ENCODE measurements around the gene ALDH1A1.

The ALDH1A1 gene

DNA sequence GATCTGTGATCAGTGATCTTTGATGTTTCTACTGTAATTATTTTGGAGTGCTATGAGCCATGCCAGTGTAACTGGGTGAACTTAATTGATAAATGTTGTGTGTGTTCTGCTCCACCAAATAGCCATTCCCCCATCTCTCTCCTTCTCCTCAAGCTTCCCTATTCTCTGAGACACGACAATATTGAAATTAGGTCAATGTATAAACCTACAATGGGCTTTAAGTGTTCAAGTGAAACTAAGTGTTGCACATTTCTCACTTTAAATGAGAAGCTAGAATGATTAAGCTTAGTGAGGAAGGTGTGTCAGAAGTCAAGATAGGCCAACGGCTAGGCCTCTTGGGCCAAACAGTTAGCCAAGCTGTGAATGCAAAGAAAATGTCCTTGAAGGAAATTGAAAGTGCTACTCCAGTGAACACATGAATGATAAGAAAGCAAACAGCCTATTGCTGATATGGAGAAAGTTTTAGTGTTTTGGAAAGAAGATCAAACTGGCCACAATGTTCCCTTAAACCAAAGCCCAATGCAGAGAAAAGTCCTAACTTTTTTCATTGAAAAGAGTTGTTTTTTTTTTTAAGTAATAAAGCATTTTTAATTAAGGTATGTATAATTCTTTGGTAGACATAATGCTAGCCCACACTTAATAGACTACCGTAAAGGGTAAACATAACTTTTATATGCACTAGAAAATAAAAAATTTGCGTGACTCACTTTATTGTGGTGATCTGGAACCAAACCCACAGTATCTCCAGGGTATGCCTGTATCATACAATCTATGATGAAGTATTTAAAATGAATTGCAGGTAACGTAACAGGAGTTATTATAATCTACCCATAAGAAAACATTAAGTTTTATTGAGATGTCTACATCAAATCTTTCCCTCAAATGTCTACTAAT lies 42.5 kb upstream of the ALDH1A1 start:
- H3K79me2 ChIP-seq (ENCODE audit: low read length), result no peaks in the 10 kb centered on the region
- H3K4me2 ChIP-seq (ENCODE audit: low read depth, low read length), result no peak overlapping the region
- TF ChIP-seq EZH2 (optimal IDR thresholded peaks at IDR 0.05; ENCODE audit: low read depth, low read length) (no peak), EZH2phosphoT487 (IDR thresholded peaks at IDR 0.05; ENCODE audit: low read length) (no peak)
- TF ChIP-seq, protein P1, sequence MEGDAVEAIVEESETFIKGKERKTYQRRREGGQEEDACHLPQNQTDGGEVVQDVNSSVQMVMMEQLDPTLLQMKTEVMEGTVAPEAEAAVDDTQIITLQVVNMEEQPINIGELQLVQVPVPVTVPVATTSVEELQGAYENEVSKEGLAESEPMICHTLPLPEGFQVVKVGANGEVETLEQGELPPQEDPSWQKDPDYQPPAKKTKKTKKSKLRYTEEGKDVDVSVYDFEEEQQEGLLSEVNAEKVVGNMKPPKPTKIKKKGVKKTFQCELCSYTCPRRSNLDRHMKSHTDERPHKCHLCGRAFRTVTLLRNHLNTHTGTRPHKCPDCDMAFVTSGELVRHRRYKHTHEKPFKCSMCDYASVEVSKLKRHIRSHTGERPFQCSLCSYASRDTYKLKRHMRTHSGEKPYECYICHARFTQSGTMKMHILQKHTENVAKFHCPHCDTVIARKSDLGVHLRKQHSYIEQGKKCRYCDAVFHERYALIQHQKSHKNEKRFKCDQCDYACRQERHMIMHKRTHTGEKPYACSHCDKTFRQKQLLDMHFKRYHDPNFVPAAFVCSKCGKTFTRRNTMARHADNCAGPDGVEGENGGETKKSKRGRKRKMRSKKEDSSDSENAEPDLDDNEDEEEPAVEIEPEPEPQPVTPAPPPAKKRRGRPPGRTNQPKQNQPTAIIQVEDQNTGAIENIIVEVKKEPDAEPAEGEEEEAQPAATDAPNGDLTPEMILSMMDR (IDR thresholded peaks at IDR 0.05; ENCODE audit: low read length), result no peak
- H3K9ac ChIP-seq (ENCODE audit: low read length), result no peak overlapping the region
- H3K4me3 ChIP-seq (ENCODE audit: low read length), result no peak overlapping the region
- H3K27ac ChIP-seq (ENCODE audit: low read length), result no peak overlapping the region
- no peak for DNase-seq
- no peak overlapping the region for H2AFZ ChIP-seq (ENCODE audit: low read length)
- no peaks in the 10 kb centered on the region for H3K9me2 ChIP-seq (replicated peaks; ENCODE audit: insufficient read depth, low read length)
- H3K27me3 ChIP-seq (replicated peaks; ENCODE audit: insufficient read depth, low read length), result no peaks in the 10 kb centered on the region
- H3K4me1 ChIP-seq (ENCODE audit: low read length), result no peaks in the 10 kb centered on the region
- no peaks in the 10 kb centered on the region for H3F3A ChIP-seq (ENCODE audit: insufficient read depth, low read length)
- H4K20me1 ChIP-seq (ENCODE audit: insufficient read depth, low read length), result no peaks in the 10 kb centered on the region
- H3K9me3 ChIP-seq (replicated peaks; ENCODE audit: insufficient read depth, low read length), result no peaks in the 10 kb centered on the region
- H3K36me3 ChIP-seq (replicated peaks; ENCODE audit: insufficient read depth, low read length), result no peaks in the 10 kb centered on the region

DNA sequence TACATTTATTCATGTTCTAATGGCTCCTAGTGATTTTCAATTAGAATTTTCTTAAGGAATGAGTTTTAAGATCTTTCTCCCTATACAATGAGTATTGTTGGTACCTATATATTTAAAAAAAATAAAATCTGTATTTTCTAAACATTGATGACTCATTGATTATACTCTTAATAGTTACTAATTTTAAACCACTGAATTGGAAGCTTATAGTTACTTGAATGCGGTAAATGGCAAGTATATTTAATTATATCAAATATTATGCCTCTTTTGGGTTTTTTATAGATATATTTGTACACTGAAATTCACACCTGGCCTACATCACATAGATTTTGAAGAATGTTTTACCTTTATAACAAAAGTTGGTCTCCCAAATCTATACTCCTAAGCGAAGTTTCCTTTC lies 38.9 kb upstream of the ALDH1A1 start:
- no peak for DNase-seq
- Histone ChIP-seq H3K9me3 (replicated peaks; ENCODE audit: insufficient read depth, low read length) (no peaks in the 10 kb centered on the region), H3K9ac (ENCODE audit: low read length) (no peak overlapping the region), H2AFZ (ENCODE audit: low read length) (no peak overlapping the region), H3K27ac (ENCODE audit: low read length) (no peak overlapping the region), H3K4me2 (ENCODE audit: low read depth, low read length) (no peak overlapping the region), H4K20me1 (ENCODE audit: insufficient read depth, low read length) (no peaks in the 10 kb centered on the region), H3K27me3 (replicated peaks; ENCODE audit: insufficient read depth, low read length) (no peaks in the 10 kb centered on the region), H3K4me3 (ENCODE audit: low read length) (no peak overlapping the region), H3F3A (ENCODE audit: insufficient read depth, low read length) (no peaks in the 10 kb centered on the region), H3K9me2 (replicated peaks; ENCODE audit: insufficient read depth, low read length) (no peaks in the 10 kb centered on the region), H3K4me1 (ENCODE audit: low read length) (no peaks in the 10 kb centered on the region), H3K79me2 (ENCODE audit: low read length) (no peaks in the 10 kb centered on the region), H3K36me3 (replicated peaks; ENCODE audit: insufficient read depth, low read length) (no peaks in the 10 kb centered on the region)
- TF ChIP-seq, protein P1 (IDR thresholded peaks at IDR 0.05; ENCODE audit: low read length), result no peak
- TF ChIP-seq EZH2phosphoT487 (IDR thresholded peaks at IDR 0.05; ENCODE audit: low read length) (no peak), EZH2 (optimal IDR thresholded peaks at IDR 0.05; ENCODE audit: low read depth, low read length) (no peak)

DNA sequence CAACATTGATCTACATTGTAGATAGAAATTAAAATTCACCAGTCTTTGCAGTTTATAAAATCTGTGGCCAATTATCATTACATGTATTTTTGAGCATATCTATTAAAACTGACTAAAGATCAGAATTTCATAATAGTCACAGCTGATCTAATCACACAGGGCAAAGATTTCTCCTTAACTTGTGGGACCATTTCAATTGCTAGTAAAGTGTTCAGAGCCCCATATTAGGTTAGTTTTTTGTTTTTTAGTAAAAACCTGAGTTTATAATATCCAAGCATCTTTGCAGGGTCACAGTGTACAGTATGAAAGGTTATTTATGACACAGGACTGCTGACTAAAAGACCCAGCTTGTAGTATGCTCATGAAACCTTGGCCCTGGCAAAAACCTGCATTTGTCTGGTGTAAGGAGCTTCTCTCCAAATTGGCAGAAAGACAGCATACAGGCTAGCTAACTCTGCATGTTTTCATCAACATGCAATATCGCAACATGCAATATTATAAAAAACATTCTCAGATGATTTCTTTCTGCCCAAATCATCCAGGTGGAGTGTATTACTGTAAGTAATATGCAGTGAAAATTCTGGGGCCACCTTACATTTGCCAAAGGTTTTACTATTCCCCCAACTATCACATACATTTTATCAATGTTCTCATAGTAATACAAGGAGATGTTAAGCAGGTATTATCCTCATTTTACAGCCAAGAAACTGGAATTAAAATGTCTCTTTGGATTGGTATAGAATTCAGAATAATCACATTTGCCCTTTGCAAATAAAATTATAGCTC lies 37.7 kb upstream of the ALDH1A1 start:
- Histone ChIP-seq H3K27me3 (replicated peaks; ENCODE audit: insufficient read depth, low read length) (no peaks in the 10 kb centered on the region), H2AFZ (ENCODE audit: low read length) (no peak overlapping the region), H3K27ac (ENCODE audit: low read length) (no peak overlapping the region), H4K20me1 (ENCODE audit: insufficient read depth, low read length) (no peaks in the 10 kb centered on the region), H3K4me2 (ENCODE audit: low read depth, low read length) (no peak overlapping the region), H3K9me3 (replicated peaks; ENCODE audit: insufficient read depth, low read length) (no peaks in the 10 kb centered on the region), H3K9me2 (replicated peaks; ENCODE audit: insufficient read depth, low read length) (no peaks in the 10 kb centered on the region), H3K4me3 (ENCODE audit: low read length) (no peak overlapping the region), H3K4me1 (ENCODE audit: low read length) (no peaks in the 10 kb centered on the region), H3K79me2 (ENCODE audit: low read length) (no peaks in the 10 kb centered on the region), H3K36me3 (replicated peaks; ENCODE audit: insufficient read depth, low read length) (no peaks in the 10 kb centered on the region), H3F3A (ENCODE audit: insufficient read depth, low read length) (no peaks in the 10 kb centered on the region), H3K9ac (ENCODE audit: low read length) (no peak overlapping the region)
- DNase-seq, result no peak
- TF ChIP-seq, protein P1 (IDR thresholded peaks at IDR 0.05; ENCODE audit: low read length), result no peak
- TF ChIP-seq EZH2phosphoT487 (IDR thresholded peaks at IDR 0.05; ENCODE audit: low read length) (no peak), EZH2 (optimal IDR thresholded peaks at IDR 0.05; ENCODE audit: low read depth, low read length) (no peak)
